ENCODE measurements around the gene SUSD6.

- TF ChIP-seq CTCF (IDR thresholded peaks at IDR 0.05; ENCODE audit: low read length) (no peak), EZH2phosphoT487 (IDR thresholded peaks at IDR 0.05; ENCODE audit: low read length) (no peak)
These were observed 152.5 kb downstream of the SUSD6 start for GRCh38 chr14:69763761-69764510.

Measured in MM.1S (cell line).